ENCODE measurements around the gene CLP1.

DNA sequence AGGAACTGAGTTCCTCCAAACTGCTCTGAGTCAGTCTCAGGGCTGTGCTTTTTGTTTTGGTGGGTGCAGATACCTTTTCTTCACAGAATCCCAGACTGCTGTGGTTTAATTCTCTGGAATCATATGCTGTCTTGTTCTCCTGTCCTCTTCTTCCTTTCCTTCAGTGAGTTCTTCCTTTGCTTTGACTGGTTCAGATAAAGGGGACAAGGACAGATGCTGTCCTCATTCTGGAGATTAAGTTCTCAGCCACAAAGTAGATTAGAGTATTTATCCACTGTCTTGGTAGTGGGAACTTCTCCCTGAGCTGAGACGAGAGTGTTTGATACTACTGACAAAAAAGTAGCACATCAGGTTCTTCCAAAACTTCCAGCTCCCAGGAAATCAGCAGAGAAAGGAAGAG is 23.6 kb downstream of the CLP1 start:
- no peak for TF ChIP-seq POLR2A (IDR thresholded peaks at IDR 0.05; ENCODE audit: low read depth, low read length)
- no peak for TF ChIP-seq POU2F2 (IDR thresholded peaks at IDR 0.05; ENCODE audit: low read depth, low read length)
- no peak for TF ChIP-seq TAF1 (IDR thresholded peaks at IDR 0.05; ENCODE audit: low read depth, low read length)

All from GM12891 (cell line).